GM21717 (cell line): ENCODE data around the gene ULBP2.

Experiments
- ATAC-seq: cut with Tn5 transposase; IDR thresholded peaks from one replicate; pipeline ENCODE4 v1.9.1; 2021; ENCODE audit warnings: mild to moderate bottlenecking, moderate library complexity; ENCODE audit not compliant: unreplicated experiment

Gene ULBP2

GRCh38 chr6:149995235-149995750 lies 53.5 kb downstream of the ULBP2 start:
- no peak for ATAC-seq

- ATAC-seq = no peak
Observed at GRCh38 chr6:149995971-149996370, 54.2 kb downstream of the ULBP2 start.
